Activated CD8-positive, alpha-beta memory T cell treated with anti-CD3 and anti-CD28 coated beads, Interleukin-2, amount 10 ng/mL, durations not matched to agents 7 days and 5 days (primary cell): ENCODE data around the gene CUL1. TPM values are rescaled to one million over a fixed set of nuclear protein-coding genes. Genes with fewer than 3 reads are reported as not detected.

Experiments used
- ATAC-seq: fragments of 150-1000 bp; cut with Tn5 transposase; one replicate; pipeline ENCODE4 v1.10.0; 2021; ENCODE audit warnings: moderate library complexity
- CTCF ChIA-PET: fragments of 350-600 bp; sonication (Branson Sonifier 250); formaldehyde crosslinking; loops from one replicate; lab custom pipeline; 2021; ENCODE audit warnings: antibody characterized with exemption; lab: Charles Lee
- DNase-seq: peaks from one replicate; pipeline ENCODE4 v3.0.0-alpha.2; 2020
- H3K27ac Mint-ChIP-seq: one replicate; pipeline ENCODE4 v1.8.0; 2021; ENCODE audit warnings: mild to moderate bottlenecking, mixed read lengths
- H3K27me3 Mint-ChIP-seq: one replicate; pipeline ENCODE4 v1.8.0; 2021; ENCODE audit warnings: mixed read lengths
- H3K36me3 Mint-ChIP-seq: one replicate; pipeline ENCODE4 v1.8.0; 2021; ENCODE audit warnings: mild to moderate bottlenecking, mixed read lengths
- H3K4me1 Mint-ChIP-seq: one replicate; pipeline ENCODE4 v1.8.0; 2021; ENCODE audit warnings: mixed read lengths
- H3K4me3 Mint-ChIP-seq: one replicate; pipeline ENCODE4 v1.8.0; 2021; ENCODE audit warnings: mild to moderate bottlenecking, moderate library complexity, mixed read lengths
- H3K9me3 Mint-ChIP-seq: one replicate; pipeline ENCODE4 v1.8.0; 2022; ENCODE audit warnings: low read depth, mixed read lengths
- total RNA-seq, 2 experiments: library from RNA; stranded (reverse); gene quantifications; one replicate each; pipeline ENCODE4 v1.2.3, GENCODE V29; 2021

CUL1 gene
- total RNA-seq, result 10 to 100 TPM; 55.3 to 84.3 TPM

GRCh38 chr7:148698397-148699023 lies at the start of gene CUL1:
Gene CUL1, plus strand, starts transcription at chr7:148698903. Its CDS starts 31,220 bp downstream, at chr7:148730123.
- Mint-ChIP-seq H3K36me3 (peaks cover 4% of the 10 kb centered on the region), H3K27me3 (peaks cover 2% of the 10 kb centered on the region), H3K4me3 (peak within 1 kb of the TSS; percentile 84), H3K9me3 (no peaks in the 10 kb centered on the region), H3K27ac (peak within 1 kb of the TSS; percentile 83), H3K4me1 (peaks cover 47% of the 10 kb centered on the region)
- CTCF ChIA-PET, result interaction anchor here (0.9 to 1.5 kb wide), 7 partner anchors 11 to 265 kb away, joined by 3 to 9 read pairs (median 3); no protein-coding TSS in a partner anchor
- DNase-seq (peak; percentile 85), ATAC-seq (peak; percentile 79)

DNA sequence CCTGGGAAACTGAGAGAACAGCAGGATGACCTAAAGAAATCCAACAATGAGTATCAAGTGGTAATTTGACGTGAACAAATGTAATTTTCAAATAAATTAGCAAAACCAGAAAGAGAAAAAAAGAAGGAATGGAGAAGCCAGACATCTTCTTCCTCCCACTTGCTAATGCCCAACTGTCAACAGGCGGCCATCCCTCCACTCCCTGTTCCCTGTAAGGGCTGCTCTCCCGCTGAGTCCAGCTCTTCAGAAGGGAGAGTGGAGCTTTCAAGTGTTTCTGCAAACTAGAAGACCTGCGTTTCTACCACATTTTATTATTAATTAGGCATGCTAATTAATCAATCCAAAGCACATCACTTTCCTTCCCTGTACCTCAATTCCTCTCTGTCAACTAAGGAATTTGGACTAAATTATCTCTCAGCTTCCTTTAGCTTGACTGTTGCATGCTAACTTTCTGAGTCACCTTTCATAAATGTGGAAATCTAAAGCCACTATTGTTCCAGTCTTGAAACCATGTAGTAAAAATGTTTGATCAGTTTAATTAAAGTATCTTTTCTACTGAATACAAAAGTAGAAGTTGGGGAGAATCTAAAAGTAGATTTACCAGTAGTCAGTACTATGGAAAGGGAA lies 48.4 kb upstream of the CUL1 start:
- H3K27me3 Mint-ChIP-seq, result peaks cover 36% of the 10 kb centered on the region
- no peaks in the 10 kb centered on the region for H3K4me1 Mint-ChIP-seq
- CTCF ChIA-PET, result no interaction called here
- ATAC-seq (no peak), DNase-seq (no peak)
- no peak overlapping the region for H3K27ac Mint-ChIP-seq
- no peaks in the 10 kb centered on the region for H3K36me3 Mint-ChIP-seq
- no peaks in the 10 kb centered on the region for H3K9me3 Mint-ChIP-seq
- H3K4me3 Mint-ChIP-seq, result no peak overlapping the region

GRCh38 chr7:148652773-148653172 lies 45.9 kb upstream of the CUL1 start:
- CTCF ChIA-PET, result no interaction called here
- no peaks in the 10 kb centered on the region for H3K9me3 Mint-ChIP-seq
- H3K27ac Mint-ChIP-seq, result no peak overlapping the region
- H3K4me3 Mint-ChIP-seq, result no peak overlapping the region
- peaks cover 27% of the 10 kb centered on the region for H3K27me3 Mint-ChIP-seq
- no peak for DNase-seq
- no peak for ATAC-seq
- no peaks in the 10 kb centered on the region for H3K4me1 Mint-ChIP-seq
- H3K36me3 Mint-ChIP-seq, result no peaks in the 10 kb centered on the region

- Mint-ChIP-seq H3K36me3 (no peaks in the 10 kb centered on the region), H3K27me3 (peaks cover 6% of the 10 kb centered on the region), H3K9me3 (peaks cover 3% of the 10 kb centered on the region), H3K4me3 (no peak overlapping the region), H3K4me1 (peaks cover 4% of the 10 kb centered on the region), H3K27ac (no peak overlapping the region)
- CTCF ChIA-PET, result no interaction called here
- ATAC-seq (no peak), DNase-seq (no peak)
Measured at GRCh38 chr7:148657929-148658328, 40.8 kb upstream of the CUL1 start.

GRCh38 chr7:148661471-148661870 lies 37.2 kb upstream of the CUL1 start:
- Mint-ChIP-seq H3K9me3 (peaks cover 3% of the 10 kb centered on the region), H3K36me3 (no peaks in the 10 kb centered on the region), H3K27me3 (peaks cover 6% of the 10 kb centered on the region), H3K4me3 (no peak overlapping the region), H3K27ac (no peak overlapping the region), H3K4me1 (peaks cover 4% of the 10 kb centered on the region)
- ATAC-seq (peak; percentile 33), DNase-seq (no peak)
- CTCF ChIA-PET, result interaction anchor here (1.4 kb wide), 1 partner anchor 86 kb away, joined by 3 read pairs; no protein-coding TSS in a partner anchor

- H3K4me3 Mint-ChIP-seq, result no peak overlapping the region
- H3K9me3 Mint-ChIP-seq, result peaks cover 3% of the 10 kb centered on the region
- H3K27me3 Mint-ChIP-seq, result peaks cover 6% of the 10 kb centered on the region
- no peak overlapping the region for H3K27ac Mint-ChIP-seq
- H3K36me3 Mint-ChIP-seq, result no peaks in the 10 kb centered on the region
- ATAC-seq (no peak), DNase-seq (no peak)
- CTCF ChIA-PET, result interaction anchor here (0.6 kb wide), 1 partner anchor 301 kb away, joined by 3 read pairs; no protein-coding TSS in a partner anchor
- peaks cover 4% of the 10 kb centered on the region for H3K4me1 Mint-ChIP-seq
Measured at GRCh38 chr7:148662646-148663045, 36.1 kb upstream of the CUL1 start.

DNA sequence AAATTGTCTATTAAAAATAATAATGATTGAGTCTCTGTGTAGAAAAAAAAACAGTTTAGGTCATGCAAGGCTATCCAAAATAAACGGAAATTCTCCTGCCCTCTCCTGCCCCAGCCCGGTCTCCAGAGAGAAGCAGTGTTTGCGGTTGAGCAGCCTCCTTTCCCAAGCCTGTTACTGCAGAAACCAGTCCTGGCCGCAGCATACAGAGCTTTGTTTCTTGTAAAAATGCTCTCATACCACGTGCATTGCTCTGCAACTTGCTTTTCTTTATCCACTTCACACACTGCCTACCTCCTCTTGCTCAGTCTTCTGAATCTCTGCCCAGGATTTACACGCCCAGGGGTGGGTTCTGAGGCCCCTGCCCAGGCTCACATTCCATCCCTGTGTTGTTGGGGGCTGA lies 34.4 kb upstream of the CUL1 start:
- Mint-ChIP-seq H3K27ac (no peak overlapping the region), H3K4me1 (peaks cover 4% of the 10 kb centered on the region), H3K27me3 (peaks cover 9% of the 10 kb centered on the region)

GRCh38 chr7:148665221-148665620 lies 33.5 kb upstream of the CUL1 start:
- no peak for ATAC-seq
- Mint-ChIP-seq H3K4me1 (peaks cover 4% of the 10 kb centered on the region), H3K36me3 (peaks cover 3% of the 10 kb centered on the region)

More for the DNA sequence above, 34.4 kb upstream of the CUL1 start:
- Mint-ChIP-seq H3K9me3 (peaks cover 6% of the 10 kb centered on the region), H3K4me3 (no peak overlapping the region), H3K36me3 (peaks cover 3% of the 10 kb centered on the region)
- CTCF ChIA-PET, result no interaction called here
- DNase-seq (no peak), ATAC-seq (no peak)

GRCh38 chr7:148669927-148670326 lies 28.8 kb upstream of the CUL1 start:
- H3K9me3 Mint-ChIP-seq, result peaks cover 7% of the 10 kb centered on the region
- H3K36me3 Mint-ChIP-seq, result peaks cover 9% of the 10 kb centered on the region
- CTCF ChIA-PET, result no interaction called here
- H3K27me3 Mint-ChIP-seq, result peaks cover 9% of the 10 kb centered on the region
- no peak overlapping the region for H3K27ac Mint-ChIP-seq
- no peak overlapping the region for H3K4me3 Mint-ChIP-seq
- H3K4me1 Mint-ChIP-seq, result peaks cover 5% of the 10 kb centered on the region
- no peak for ATAC-seq
- DNase-seq, result no peak

More at GRCh38 chr7:148665221-148665620, 33.5 kb upstream of the CUL1 start:
- peaks cover 6% of the 10 kb centered on the region for H3K9me3 Mint-ChIP-seq
- CTCF ChIA-PET, result interaction anchor here (0.7 kb wide), 1 partner anchor 64 kb away, joined by 3 read pairs; no protein-coding TSS in a partner anchor
- no peak overlapping the region for H3K4me3 Mint-ChIP-seq
- H3K27ac Mint-ChIP-seq, result no peak overlapping the region
- DNase-seq, result no peak
- H3K27me3 Mint-ChIP-seq, result peaks cover 9% of the 10 kb centered on the region

- H3K27ac Mint-ChIP-seq, result no peak overlapping the region
- DNase-seq (no peak), ATAC-seq (no peak)
- peaks cover 5% of the 10 kb centered on the region for H3K4me1 Mint-ChIP-seq
- CTCF ChIA-PET, result no interaction called here
- H3K27me3 Mint-ChIP-seq, result peaks cover 4% of the 10 kb centered on the region
- H3K4me3 Mint-ChIP-seq, result no peak overlapping the region
- peaks cover 7% of the 10 kb centered on the region for H3K9me3 Mint-ChIP-seq
- peaks cover 9% of the 10 kb centered on the region for H3K36me3 Mint-ChIP-seq
Measured at GRCh38 chr7:148670374-148670773, 28.3 kb upstream of the CUL1 start.

DNA sequence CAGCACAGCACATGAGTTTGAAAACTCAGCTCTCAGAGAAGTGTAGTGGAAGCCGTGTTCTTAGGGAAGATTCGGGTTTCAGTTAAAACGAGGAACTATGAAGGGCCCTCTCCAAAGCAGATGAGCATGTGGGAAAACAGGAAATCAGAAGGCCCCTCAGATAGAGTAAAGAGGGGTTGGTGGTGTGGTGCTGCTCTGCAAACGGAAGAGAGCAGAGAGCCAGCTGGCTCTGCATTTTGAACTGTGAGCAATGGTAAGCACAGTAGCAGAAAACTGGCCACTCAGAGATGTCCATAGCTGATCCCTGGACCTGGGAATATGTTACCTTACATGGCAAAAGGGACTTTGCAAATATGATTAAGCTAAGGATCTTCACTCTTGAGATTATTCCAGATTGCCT lies 27.9 kb upstream of the CUL1 start:
- CTCF ChIA-PET, result no interaction called here
- Mint-ChIP-seq H3K4me3 (no peak overlapping the region), H3K9me3 (peaks cover 7% of the 10 kb centered on the region), H3K27me3 (peaks cover 3% of the 10 kb centered on the region), H3K36me3 (peaks cover 9% of the 10 kb centered on the region), H3K4me1 (peaks cover 5% of the 10 kb centered on the region), H3K27ac (no peak overlapping the region)
- no peak for DNase-seq
- ATAC-seq, result no peak

DNA sequence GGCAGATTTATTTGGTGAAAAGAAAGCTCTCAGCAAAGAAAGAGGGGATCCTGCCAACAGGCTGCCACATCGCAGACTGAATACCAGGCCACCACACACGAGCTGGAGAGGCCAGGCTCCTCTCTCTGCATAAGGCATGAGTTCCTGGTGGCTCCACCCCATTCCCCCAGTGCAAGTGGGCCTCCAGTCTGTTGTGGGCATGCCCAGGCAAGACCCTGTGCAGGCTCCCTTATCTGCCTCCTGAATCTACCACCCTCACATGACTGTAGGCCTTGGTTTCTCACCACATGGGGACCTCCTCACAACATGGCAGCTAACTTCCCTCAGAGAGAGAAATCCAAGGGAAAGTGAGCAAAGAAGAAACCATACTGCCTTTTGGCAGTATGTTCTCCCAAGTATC lies 26.7 kb upstream of the CUL1 start:
- H3K4me1 Mint-ChIP-seq, result peaks cover 5% of the 10 kb centered on the region
- H3K36me3 Mint-ChIP-seq, result peaks cover 9% of the 10 kb centered on the region
- no peak overlapping the region for H3K27ac Mint-ChIP-seq
- ATAC-seq (peak; percentile 42), DNase-seq (peak; percentile 43)
- H3K9me3 Mint-ChIP-seq, result peaks cover 7% of the 10 kb centered on the region
- CTCF ChIA-PET, result interaction anchor here (1.1 kb wide), 1 partner anchor 18 kb away, joined by 3 read pairs; no protein-coding TSS in a partner anchor
- peaks cover 7% of the 10 kb centered on the region for H3K27me3 Mint-ChIP-seq
- H3K4me3 Mint-ChIP-seq, result no peak overlapping the region

DNA sequence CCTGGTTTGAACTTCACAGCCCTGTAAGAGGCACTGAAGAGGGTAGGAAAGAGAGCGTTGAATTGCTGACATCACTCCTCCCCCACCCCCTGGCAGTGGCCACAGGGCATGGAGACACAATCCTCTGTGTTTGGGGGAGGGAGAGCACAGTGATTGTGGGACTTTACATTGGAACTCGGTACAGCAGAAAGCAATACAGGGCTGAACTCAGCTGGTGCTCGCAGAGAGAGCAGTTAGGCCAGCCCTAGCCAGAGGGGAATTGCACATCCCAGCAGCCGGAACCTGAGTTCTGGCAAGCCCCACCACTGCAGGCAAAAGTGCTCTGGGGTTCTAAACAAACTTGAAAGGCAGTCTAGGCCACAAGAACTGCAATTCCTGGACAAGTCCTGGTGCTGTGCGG lies 24.0 kb upstream of the CUL1 start:
- ATAC-seq, result no peak
- H3K4me3 Mint-ChIP-seq, result no peak overlapping the region
- peaks cover 3% of the 10 kb centered on the region for H3K9me3 Mint-ChIP-seq
- peaks cover 6% of the 10 kb centered on the region for H3K36me3 Mint-ChIP-seq
- CTCF ChIA-PET, result interaction anchor here (1.3 kb wide), 1 partner anchor 99 kb away, joined by 3 read pairs; no protein-coding TSS in a partner anchor
- DNase-seq, result no peak
- peaks cover 5% of the 10 kb centered on the region for H3K4me1 Mint-ChIP-seq
- H3K27me3 Mint-ChIP-seq, result peaks cover 21% of the 10 kb centered on the region
- H3K27ac Mint-ChIP-seq, result no peak overlapping the region

- no peak overlapping the region for H3K27ac Mint-ChIP-seq
- peaks cover 6% of the 10 kb centered on the region for H3K36me3 Mint-ChIP-seq
- DNase-seq (no peak), ATAC-seq (no peak)
- H3K9me3 Mint-ChIP-seq, result peaks cover 3% of the 10 kb centered on the region
- peaks cover 33% of the 10 kb centered on the region for H3K27me3 Mint-ChIP-seq
- H3K4me1 Mint-ChIP-seq, result peaks cover 5% of the 10 kb centered on the region
- CTCF ChIA-PET, result interaction anchor here (1.3 kb wide), 1 partner anchor 101 kb away, joined by 3 read pairs; no protein-coding TSS in a partner anchor
- H3K4me3 Mint-ChIP-seq, result no peak overlapping the region
Measured at GRCh38 chr7:148676291-148676690, 22.4 kb upstream of the CUL1 start.
